K562 (cell line): Measurements from ENCODE around the gene LPGAT1. TPM values are rescaled to one million over a fixed set of nuclear protein-coding genes. Genes with fewer than 3 reads are reported as not detected.
A peak's percentile ranks its signal among the peaks of the same experiment; 100 is the strongest.

Experiments
- ID3 ChIP-seq, 2 experiments: fragments of 250-450 bp in 1 of 2; fragments of 450-650 bp in 1 of 2; sonication (Bioruptor Pico) in 1 of 2; IDR thresholded peaks; 2 replicates each; pipeline versions ENCODE4 v1.6.1 to v1.8.0; 2016 to 2021; ENCODE audit warnings: mild to moderate bottlenecking in 2 of 2, moderate library complexity in 2 of 2, missing compliant biosample characterization in 1 of 2, missing genetic modification characterization in 1 of 2
- ILK ChIP-seq: fragments of 450-650 bp; IDR thresholded peaks from 2 replicates; pipeline ENCODE4 v1.6.1; 2016; ENCODE audit warnings: missing genetic modification characterization, low read depth, mild to moderate bottlenecking, missing compliant biosample characterization, moderate library complexity, borderline replicate concordance
- KLF10 ChIP-seq: fragments of 250-450 bp; sonication (Bioruptor Pico); IDR thresholded peaks from 2 replicates; pipeline ENCODE4 v1.6.1; 2021; ENCODE audit warnings: matching md5 sums
- KLF16 ChIP-seq: IDR thresholded peaks from 2 replicates; pipeline ENCODE4 v1.6.1; 2016; ENCODE audit warnings: antibody characterized with exemption
- MAFG ChIP-seq: fragments of 450-650 bp; conservative IDR thresholded peaks from 2 replicates; pipeline ENCODE4 v1.6.1; 2016; ENCODE audit warnings: missing genetic modification characterization, missing compliant biosample characterization
- MEF2A ChIP-seq: IDR thresholded peaks from 2 replicates; pipeline ENCODE4 v1.6.1; 2011; ENCODE audit warnings: low read depth, mild to moderate bottlenecking, low read length, moderate library complexity; ENCODE audit not compliant: control insufficient read depth
- TEAD2 ChIP-seq: fragments of 450-650 bp; IDR thresholded peaks from 2 replicates; pipeline ENCODE4 v1.6.1; 2016; ENCODE audit warnings: missing genetic modification characterization, control low read depth, missing compliant biosample characterization
- ZNF316 ChIP-seq: fragments of 450-650 bp; IDR thresholded peaks from 2 replicates; pipeline ENCODE4 v1.6.1; 2016
- ZNF583 ChIP-seq: fragments of 250-450 bp; sonication (Bioruptor Pico); IDR thresholded peaks from 2 replicates; pipeline ENCODE4 v1.4.0; 2020
- ZNF589 ChIP-seq: fragments of 200-800 bp; sonication (Bioruptor generic); IDR thresholded peaks from 2 replicates; pipeline ENCODE4 v1.6.1; 2016; ENCODE audit warnings: low read depth, missing genetic modification characterization, missing compliant biosample characterization
- ZNF644 ChIP-seq: fragments of 200-800 bp; sonication (Bioruptor generic); IDR thresholded peaks from 2 replicates; pipeline ENCODE4 v1.6.1; 2016; ENCODE audit warnings: low read depth, missing genetic modification characterization, missing compliant biosample characterization
- ZNF668 ChIP-seq: fragments of 250-450 bp; sonication (Bioruptor Pico); IDR thresholded peaks from 2 replicates; pipeline ENCODE4 v1.8.0; 2022; ENCODE audit warnings: mild to moderate bottlenecking, inconsistent platforms
- ZNF766 ChIP-seq: fragments of 200-800 bp; sonication (Bioruptor generic); conservative IDR thresholded peaks from 2 replicates; pipeline ENCODE4 v1.6.1; 2016; ENCODE audit warnings: missing genetic modification characterization, missing compliant biosample characterization
- polyA plus RNA-seq, 8 experiments: library from polyadenylated mRNA; depleted of rRNA in 4 of 8; stranded (reverse) in 5 of 8; unstranded in 3 of 8; fragments of >200 nt; fragmentation: Nextera tagmentation in 2 of 8; fragmentation: Illumina TruSeq in 1 of 8; extraction: Ambion mirVana in 2 of 8; extraction: Trizol in 1 of 8; gene quantifications; 2 replicates each; pipeline versions ENCODE4 v1.2.1 to v1.2.3, GENCODE V29; 2011 to 2014; ENCODE audit warnings: inconsistent platforms in 1 of 8, missing spikeins in 1 of 8
- total RNA-seq, 7 experiments: library from RNA; depleted of rRNA in 6 of 7; stranded (reverse); fragments of >200 nt in 6 of 7; fragmentation: Illumina TruSeq in 2 of 7; extraction: Trizol in 2 of 7; gene quantifications; 2 replicates each; pipeline versions ENCODE4 v1.2.1 to v1.2.3, GENCODE V29; 2011 to 2021; ENCODE audit warnings: low replicate concordance in 1 of 7
- TF ChIP-seq, protein P1 (sequence below), 2 experiments: IDR thresholded peaks in 1 of 2; conservative IDR thresholded peaks in 1 of 2; 2 replicates each; pipeline ENCODE4 v1.6.1; 2016; ENCODE audit warnings: low read depth in 2 of 2, mild to moderate bottlenecking in 1 of 2, missing compliant biosample characterization in 1 of 2, missing genetic modification characterization in 1 of 2, moderate library complexity in 1 of 2
- TF ChIP-seq, protein P2 (sequence below): fragments of 450-650 bp; IDR thresholded peaks from 2 replicates; pipeline ENCODE4 v1.6.1; 2016; ENCODE audit warnings: missing biosample characterization, missing genetic modification characterization
- TF ChIP-seq, protein P3 (sequence below): fragments of 450-650 bp; IDR thresholded peaks from 2 replicates; pipeline ENCODE4 v1.6.1; 2017; ENCODE audit warnings: antibody characterized with exemption, mild to moderate bottlenecking

Gene LPGAT1
- total and polyA plus RNA-seq, 9 of the 15 experiments (the other 6 are each of a cell fraction or from before 2014, with no cell fraction given), result 5.7 to 31.4 (median 16.3) TPM

- TF ChIP-seq, protein P1, sequence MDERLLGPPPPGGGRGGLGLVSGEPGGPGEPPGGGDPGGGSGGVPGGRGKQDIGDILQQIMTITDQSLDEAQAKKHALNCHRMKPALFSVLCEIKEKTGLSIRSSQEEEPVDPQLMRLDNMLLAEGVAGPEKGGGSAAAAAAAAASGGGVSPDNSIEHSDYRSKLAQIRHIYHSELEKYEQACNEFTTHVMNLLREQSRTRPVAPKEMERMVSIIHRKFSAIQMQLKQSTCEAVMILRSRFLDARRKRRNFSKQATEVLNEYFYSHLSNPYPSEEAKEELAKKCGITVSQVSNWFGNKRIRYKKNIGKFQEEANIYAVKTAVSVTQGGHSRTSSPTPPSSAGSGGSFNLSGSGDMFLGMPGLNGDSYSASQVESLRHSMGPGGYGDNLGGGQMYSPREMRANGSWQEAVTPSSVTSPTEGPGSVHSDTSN (CRISPR knock-in tag; IDR thresholded peaks at IDR 0.05; ENCODE audit: low read depth), result no peak
- TF ChIP-seq, protein P1 (tag; conservative IDR thresholded peaks at IDR 0.05; ENCODE audit: low read depth), result 0 out of 2 replicates have a peak, but pooled peaks have one; percentile 26
- TF ChIP-seq KLF10 (no peak), ZNF644 (peak; percentile 26; the same call in 1 of the 2 replicates), MAFG (tag) (0 out of 2 replicates have a peak, but pooled peaks have one; percentile 28), MEF2A (no peak), TEAD2 (peak; percentile 79), ZNF766 (peak; percentile 73), ZNF583 (CRISPR knock-in tag) (peak; percentile 77), KLF16 (no peak), ZNF589 (CRISPR knock-in tag) (peak; percentile 66; the same call in 1 of the 2 replicates), ILK (tag) (peak; percentile 75), ID3 (CRISPR knock-in tag; IDR thresholded peaks at IDR 0.05) (no peak), ID3 (tag; IDR thresholded peaks at IDR 0.05) (peak; percentile 90), ZNF668 (CRISPR knock-in tag) (peak; percentile 86), ZNF316 (0 out of 2 replicates have a peak, but pooled peaks have one; percentile 15)
- TF ChIP-seq, protein P2, sequence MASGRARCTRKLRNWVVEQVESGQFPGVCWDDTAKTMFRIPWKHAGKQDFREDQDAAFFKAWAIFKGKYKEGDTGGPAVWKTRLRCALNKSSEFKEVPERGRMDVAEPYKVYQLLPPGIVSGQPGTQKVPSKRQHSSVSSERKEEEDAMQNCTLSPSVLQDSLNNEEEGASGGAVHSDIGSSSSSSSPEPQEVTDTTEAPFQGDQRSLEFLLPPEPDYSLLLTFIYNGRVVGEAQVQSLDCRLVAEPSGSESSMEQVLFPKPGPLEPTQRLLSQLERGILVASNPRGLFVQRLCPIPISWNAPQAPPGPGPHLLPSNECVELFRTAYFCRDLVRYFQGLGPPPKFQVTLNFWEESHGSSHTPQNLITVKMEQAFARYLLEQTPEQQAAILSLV (tag), result peak; percentile 72
- TF ChIP-seq, protein P3, sequence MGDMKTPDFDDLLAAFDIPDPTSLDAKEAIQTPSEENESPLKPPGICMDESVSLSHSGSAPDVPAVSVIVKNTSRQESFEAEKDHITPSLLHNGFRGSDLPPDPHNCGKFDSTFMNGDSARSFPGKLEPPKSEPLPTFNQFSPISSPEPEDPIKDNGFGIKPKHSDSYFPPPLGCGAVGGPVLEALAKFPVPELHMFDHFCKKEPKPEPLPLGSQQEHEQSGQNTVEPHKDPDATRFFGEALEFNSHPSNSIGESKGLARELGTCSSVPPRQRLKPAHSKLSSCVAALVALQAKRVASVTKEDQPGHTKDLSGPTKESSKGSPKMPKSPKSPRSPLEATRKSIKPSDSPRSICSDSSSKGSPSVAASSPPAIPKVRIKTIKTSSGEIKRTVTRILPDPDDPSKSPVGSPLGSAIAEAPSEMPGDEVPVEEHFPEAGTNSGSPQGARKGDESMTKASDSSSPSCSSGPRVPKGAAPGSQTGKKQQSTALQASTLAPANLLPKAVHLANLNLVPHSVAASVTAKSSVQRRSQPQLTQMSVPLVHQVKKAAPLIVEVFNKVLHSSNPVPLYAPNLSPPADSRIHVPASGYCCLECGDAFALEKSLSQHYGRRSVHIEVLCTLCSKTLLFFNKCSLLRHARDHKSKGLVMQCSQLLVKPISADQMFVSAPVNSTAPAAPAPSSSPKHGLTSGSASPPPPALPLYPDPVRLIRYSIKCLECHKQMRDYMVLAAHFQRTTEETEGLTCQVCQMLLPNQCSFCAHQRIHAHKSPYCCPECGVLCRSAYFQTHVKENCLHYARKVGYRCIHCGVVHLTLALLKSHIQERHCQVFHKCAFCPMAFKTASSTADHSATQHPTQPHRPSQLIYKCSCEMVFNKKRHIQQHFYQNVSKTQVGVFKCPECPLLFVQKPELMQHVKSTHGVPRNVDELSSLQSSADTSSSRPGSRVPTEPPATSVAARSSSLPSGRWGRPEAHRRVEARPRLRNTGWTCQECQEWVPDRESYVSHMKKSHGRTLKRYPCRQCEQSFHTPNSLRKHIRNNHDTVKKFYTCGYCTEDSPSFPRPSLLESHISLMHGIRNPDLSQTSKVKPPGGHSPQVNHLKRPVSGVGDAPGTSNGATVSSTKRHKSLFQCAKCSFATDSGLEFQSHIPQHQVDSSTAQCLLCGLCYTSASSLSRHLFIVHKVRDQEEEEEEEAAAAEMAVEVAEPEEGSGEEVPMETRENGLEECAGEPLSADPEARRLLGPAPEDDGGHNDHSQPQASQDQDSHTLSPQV, result peak; percentile 94
These were observed 119.8 kb downstream of the LPGAT1 start (continued) for GRCh38 chr1:211710566-211711314.
